Stimulated activated CD8-positive, alpha-beta memory T cell treated with anti-CD3 and anti-CD28 coated beads, Interleukin-12 subunit alpha, Interleukin-12 subunit beta, amount 100 ng/mL, for 24 hours (primary cell): ENCODE measurements around the gene PCSK7.
"Not testable (repeated sequence)": the region's sequence is repeated elsewhere in the genome, so short reads cannot be mapped to it uniquely, and the experiment has no call there.

ENCODE experiments used
- DNase-seq: peaks from one replicate; pipeline ENCODE4 v3.0.0-alpha.2; 2020; ENCODE audit errors: extremely low read depth

The PCSK7 gene

GRCh38 chr11:117183724-117184349 lies 48.0 kb downstream of the PCSK7 start:
- DNase-seq: no peak

- not testable (repeated sequence) for DNase-seq
Observed at GRCh38 chr11:117183178-117183577, 48.7 kb downstream of the PCSK7 start.

- no peak for DNase-seq
Observed at GRCh38 chr11:117182551-117182935, 49.3 kb downstream of the PCSK7 start.

- DNase-seq: no peak
Observed at GRCh38 chr11:117181586-117182550, 50.0 kb downstream of the PCSK7 start.

GRCh38 chr11:117180661-117181585 lies 51.0 kb downstream of the PCSK7 start:
- DNase-seq: no peak

GRCh38 chr11:117180020-117180419 lies 51.9 kb downstream of the PCSK7 start:
- no peak for DNase-seq

GRCh38 chr11:117179048-117179999 lies 52.5 kb downstream of the PCSK7 start:
- DNase-seq: no peak

- DNase-seq: peak; percentile 78
Observed at GRCh38 chr11:117178210-117179034, 53.5 kb downstream of the PCSK7 start, which contains the start of gene SIDT2. Gene SIDT2 (plus strand): TSS chr11:117178743. CDS start chr11:117179264, 521 bp downstream.

GRCh38 chr11:117177534-117178209 lies 54.2 kb downstream of the PCSK7 start:
- DNase-seq: no peak

- DNase-seq: no peak
Observed at GRCh38 chr11:117176186-117176585, 55.7 kb downstream of the PCSK7 start.

GRCh38 chr11:117175781-117176180 lies 56.1 kb downstream of the PCSK7 start:
- no peak for DNase-seq

- no peak for DNase-seq
Observed at GRCh38 chr11:117175104-117175503, 56.8 kb downstream of the PCSK7 start.

- no peak for DNase-seq
Observed at GRCh38 chr11:117172724-117173421, 59.0 kb downstream of the PCSK7 start.

- DNase-seq: no peak
Observed at GRCh38 chr11:117171404-117172061, 60.3 kb downstream of the PCSK7 start.

- DNase-seq: no peak
Observed at GRCh38 chr11:117171007-117171403, 60.9 kb downstream of the PCSK7 start.

- no peak for DNase-seq
Observed at GRCh38 chr11:117170210-117170609, 61.7 kb downstream of the PCSK7 start.

- DNase-seq: no peak
Observed at GRCh38 chr11:117169736-117170135, 62.1 kb downstream of the PCSK7 start.

- DNase-seq: no peak
Observed at GRCh38 chr11:117166491-117166890, 65.4 kb downstream of the PCSK7 start.
